Effector memory CD8-positive, alpha-beta T cell (primary cell): ENCODE measurements around the gene TTC36.
"Not testable (repeated sequence)": the region's sequence is repeated elsewhere in the genome, so short reads cannot be mapped to it uniquely, and the experiment has no call there.

Experiments used
- ATAC-seq: fragments of 150-1000 bp; cut with Tn5 transposase; replicated peaks from 2 replicates; pipeline ENCODE4 v1.10.0; 2021; ENCODE audit warnings: mild to moderate bottlenecking, moderate library complexity
- DNase-seq, 3 experiments: peaks; one replicate each; pipeline ENCODE4 v3.0.0; 2021
- H3K27ac Mint-ChIP-seq, 2 donors: one replicate each; pipeline ENCODE4 v1.8.0; 2022; ENCODE audit warnings: mild to moderate bottlenecking in 2 of 2, mixed read lengths in 2 of 2, moderate library complexity in 2 of 2
- H3K27me3 Mint-ChIP-seq, 2 donors: one replicate each; pipeline ENCODE4 v1.8.0; 2022; ENCODE audit warnings: mixed read lengths in 2 of 2
- H3K36me3 Mint-ChIP-seq: one replicate; pipeline ENCODE4 v1.8.0; 2022; ENCODE audit warnings: mild to moderate bottlenecking, moderate library complexity, mixed read lengths; ENCODE audit not compliant: insufficient read depth
- H3K4me1 Mint-ChIP-seq, 2 donors: one replicate each; pipeline ENCODE4 v1.8.0; 2022; ENCODE audit warnings: low read depth in 2 of 2, mixed read lengths in 2 of 2
- H3K4me3 Mint-ChIP-seq, 2 donors: one replicate each; pipeline ENCODE4 v1.8.0; 2022; ENCODE audit warnings: mild to moderate bottlenecking in 2 of 2, mixed read lengths in 2 of 2, moderate library complexity in 2 of 2
- H3K9me3 Mint-ChIP-seq, 2 donors: one replicate each; pipeline ENCODE4 v1.8.0; 2022; ENCODE audit warnings: mixed read lengths in 2 of 2

TTC36 gene

GRCh38 chr11:118536726-118537125, 9.5 kb downstream of the TTC36 start:
- no peak overlapping the region for H3K4me3 Mint-ChIP-seq
- peaks cover 2 to 3% of the 10 kb centered on the region in 2 donors for H3K4me1 Mint-ChIP-seq
- H3K36me3 Mint-ChIP-seq = no peaks in the 10 kb centered on the region
- no peaks in the 10 kb centered on the region for H3K27me3 Mint-ChIP-seq
- no peaks in the 10 kb centered on the region for H3K9me3 Mint-ChIP-seq
- DNase-seq = no peak
- ATAC-seq = no peak
- no peak overlapping the region for H3K27ac Mint-ChIP-seq

GRCh38 chr11:118537409-118537980, 10.2 kb downstream of the TTC36 start:
- Mint-ChIP-seq H3K9me3 (no peaks in the 10 kb centered on the region), H3K4me1 (no peaks in the 10 kb centered on the region), H3K27me3 (no peaks in the 10 kb centered on the region), H3K4me3 (no peak overlapping the region), H3K36me3 (no peaks in the 10 kb centered on the region), H3K27ac (no peak overlapping the region)
- no peak for ATAC-seq
- DNase-seq = no peak

GRCh38 chr11:118544010-118544646, 16.9 kb downstream of the TTC36 start:
- Mint-ChIP-seq H3K4me3 (no peak overlapping the region), H3K27me3 (no peaks in the 10 kb centered on the region), H3K4me1 (no peaks in the 10 kb centered on the region), H3K9me3 (no peaks in the 10 kb centered on the region), H3K36me3 (no peaks in the 10 kb centered on the region), H3K27ac (peak overlapping the region; percentile 25 to 69)
- ATAC-seq (no peak), DNase-seq (no peak)

GRCh38 chr11:118544647-118545010, 17.4 kb downstream of the TTC36 start:
- no peaks in the 10 kb centered on the region for H3K4me1 Mint-ChIP-seq
- peak overlapping the region in 1 of 2 donors; percentile 69 for H3K27ac Mint-ChIP-seq
- H3K27me3 Mint-ChIP-seq = no peaks in the 10 kb centered on the region
- no peaks in the 10 kb centered on the region for H3K9me3 Mint-ChIP-seq
- ATAC-seq (no peak), DNase-seq (no peak)
- no peaks in the 10 kb centered on the region for H3K36me3 Mint-ChIP-seq
- H3K4me3 Mint-ChIP-seq = no peak overlapping the region

- H3K9me3 Mint-ChIP-seq = no peaks in the 10 kb centered on the region
- ATAC-seq (no peak), DNase-seq (no peak)
- no peaks in the 10 kb centered on the region for H3K27me3 Mint-ChIP-seq
- peaks cover 3% of the 10 kb centered on the region for H3K36me3 Mint-ChIP-seq
- peak overlapping the region in 1 of 2 donors; percentile 69 for H3K27ac Mint-ChIP-seq
- H3K4me3 Mint-ChIP-seq = no peak overlapping the region
- H3K4me1 Mint-ChIP-seq = no peaks in the 10 kb centered on the region
Measured at GRCh38 chr11:118545533-118545932, 18.3 kb downstream of the TTC36 start.

GRCh38 chr11:118547132-118547531, 19.9 kb downstream of the TTC36 start:
- Mint-ChIP-seq H3K27me3 (no peaks in the 10 kb centered on the region), H3K4me1 (no peaks in the 10 kb centered on the region), H3K27ac (no peak overlapping the region), H3K9me3 (no peaks in the 10 kb centered on the region), H3K4me3 (no peak overlapping the region), H3K36me3 (peaks cover 14% of the 10 kb centered on the region)
- no peak for ATAC-seq
- no peak for DNase-seq

- Mint-ChIP-seq H3K4me1 (no peaks in the 10 kb centered on the region), H3K9me3 (no peaks in the 10 kb centered on the region), H3K27ac (no peak overlapping the region), H3K27me3 (no peaks in the 10 kb centered on the region), H3K4me3 (no peak overlapping the region), H3K36me3 (peaks cover 32% of the 10 kb centered on the region)
- ATAC-seq (no peak), DNase-seq (no peak)
Measured at GRCh38 chr11:118552341-118552740, 25.1 kb downstream of the TTC36 start.

- H3K9me3 Mint-ChIP-seq = no peaks in the 10 kb centered on the region
- ATAC-seq (no peak), DNase-seq (no peak)
- H3K4me3 Mint-ChIP-seq = no peak overlapping the region
- no peaks in the 10 kb centered on the region for H3K27me3 Mint-ChIP-seq
- peaks cover 11 to 12% of the 10 kb centered on the region in 2 donors for H3K4me1 Mint-ChIP-seq
- H3K27ac Mint-ChIP-seq = no peak overlapping the region
- peaks cover 11% of the 10 kb centered on the region for H3K36me3 Mint-ChIP-seq
Measured at GRCh38 chr11:118560806-118561205, 33.5 kb downstream of the TTC36 start.

GRCh38 chr11:118565051-118565450, 37.8 kb downstream of the TTC36 start:
- no peak for DNase-seq
- Mint-ChIP-seq H3K36me3 (peaks cover 2% of the 10 kb centered on the region), H3K9me3 (no peaks in the 10 kb centered on the region), H3K4me1 (peaks cover 12 to 14% of the 10 kb centered on the region in 2 donors), H3K27ac (peak overlapping the region; percentile 95 to 96), H3K4me3 (peak overlapping the region; percentile 88), H3K27me3 (no peaks in the 10 kb centered on the region)
- no peak for ATAC-seq

GRCh38 chr11:118569670-118570069, 42.4 kb downstream of the TTC36 start:
- Mint-ChIP-seq H3K27ac (no peak overlapping the region), H3K9me3 (no peaks in the 10 kb centered on the region), H3K36me3 (peaks cover 19% of the 10 kb centered on the region), H3K4me3 (no peak overlapping the region), H3K27me3 (no peaks in the 10 kb centered on the region), H3K4me1 (peaks cover 25 to 36% of the 10 kb centered on the region in 2 donors)
- ATAC-seq (no peak), DNase-seq (no peak)

- H3K36me3 Mint-ChIP-seq = peaks cover 27% of the 10 kb centered on the region
- H3K9me3 Mint-ChIP-seq = no peaks in the 10 kb centered on the region
- no peak for DNase-seq
- H3K27ac Mint-ChIP-seq = peak overlapping the region in 1 of 2 donors; percentile 97
- H3K4me3 Mint-ChIP-seq = no peak overlapping the region
- H3K27me3 Mint-ChIP-seq = no peaks in the 10 kb centered on the region
- ATAC-seq = no peak
- H3K4me1 Mint-ChIP-seq = peaks cover 27 to 38% of the 10 kb centered on the region in 2 donors
Measured at GRCh38 chr11:118570787-118571186, 43.5 kb downstream of the TTC36 start.

GRCh38 chr11:118571701-118572060, 44.4 kb downstream of the TTC36 start:
- Mint-ChIP-seq H3K4me1 (peaks cover 33 to 43% of the 10 kb centered on the region in 2 donors), H3K36me3 (peaks cover 27% of the 10 kb centered on the region), H3K4me3 (peak overlapping the region; percentile 84 to 90), H3K27ac (peak overlapping the region; percentile 94 to 97)
- ATAC-seq, H3K9me3 Mint-ChIP-seq, H3K27me3 Mint-ChIP-seq, DNase-seq: not testable (repeated sequence)

- peak within 1 kb of the TSS; percentile 94 to 97 for H3K27ac Mint-ChIP-seq
- ATAC-seq = peak; percentile 82
- no peaks in the 10 kb centered on the region for H3K9me3 Mint-ChIP-seq
- peaks cover 27% of the 10 kb centered on the region for H3K36me3 Mint-ChIP-seq
- H3K4me3 Mint-ChIP-seq = peak within 1 kb of the TSS; percentile 84 to 90
- DNase-seq = peak; percentile 67 to 68 (median 67)
- H3K27me3 Mint-ChIP-seq = no peaks in the 10 kb centered on the region
- H3K4me1 Mint-ChIP-seq = peaks cover 38 to 47% of the 10 kb centered on the region in 2 donors
Measured at GRCh38 chr11:118572061-118572980, 45.0 kb downstream of the TTC36 start, which contains the start of gene ARCN1. Gene ARCN1 (plus strand): TSS chr11:118572409. CDS start chr11:118572548, 139 bp downstream.
